ENCODE results near the gene KHDC4.

KHDC4 gene

GRCh38 chr1:155910621-155911121 is 23.5 kb downstream of the KHDC4 start:
- no peak for TF ChIP-seq CTCF (IDR thresholded peaks at IDR 0.05)
- H3K4me3 ChIP-seq, result peak overlapping the region; percentile 79 to 86
- H3K9me3 ChIP-seq, result no peaks in the 10 kb centered on the region
- peak overlapping the region; percentile 96 for H3K27ac ChIP-seq
- intact Hi-C loops (cut with DNase I; ENCODE audit: low total_unique reads), result no loop called here
- peaks cover 43 to 74% (median 45%) of the 10 kb centered on the region in 3 donors for H3K36me3 ChIP-seq
- H3K4me1 ChIP-seq, result peaks cover 0 to 43% (median 14%) of the 10 kb centered on the region in 4 donors
- peak in 1 of 2 donors; percentile 33 for DNase-seq
- H3K27me3 ChIP-seq, result no peaks in the 10 kb centered on the region

- intact Hi-C loops (cut with DNase I; ENCODE audit: low total_unique reads), result no loop called here
- Histone ChIP-seq H3K4me3 (peak overlapping the region; percentile 79 to 86), H3K9me3 (no peaks in the 10 kb centered on the region), H3K27me3 (no peaks in the 10 kb centered on the region), H3K27ac (peak overlapping the region; percentile 96), H3K36me3 (peaks cover 41 to 72% (median 45%) of the 10 kb centered on the region in 3 donors), H3K4me1 (peaks cover 0 to 37% (median 13%) of the 10 kb centered on the region in 4 donors)
- peak in 1 of 2 donors; percentile 25 for DNase-seq
- no peak for TF ChIP-seq CTCF (IDR thresholded peaks at IDR 0.05)
Observed at GRCh38 chr1:155909894-155910293, 24.3 kb downstream of the KHDC4 start.

- Histone ChIP-seq H3K4me3 (no peak overlapping the region), H3K9me3 (no peaks in the 10 kb centered on the region), H3K27ac (no peak overlapping the region), H3K27me3 (no peaks in the 10 kb centered on the region), H3K4me1 (peaks cover 0 to 8% (median under 1%) of the 10 kb centered on the region in 4 donors), H3K36me3 (peaks cover 83 to 98% (median 85%) of the 10 kb centered on the region in 3 donors)
- DNase-seq, result no peak
- no peak for TF ChIP-seq CTCF (IDR thresholded peaks at IDR 0.05)
- intact Hi-C loops (cut with DNase I; ENCODE audit: low total_unique reads), result no loop called here
Observed at GRCh38 chr1:155904261-155904660, 30.0 kb downstream of the KHDC4 start.

GRCh38 chr1:155900161-155900560 is 34.1 kb downstream of the KHDC4 start:
- no peaks in the 10 kb centered on the region for H3K27me3 ChIP-seq
- no peak for TF ChIP-seq CTCF (IDR thresholded peaks at IDR 0.05)
- no peaks in the 10 kb centered on the region for H3K9me3 ChIP-seq
- no peaks in the 10 kb centered on the region for H3K4me1 ChIP-seq
- DNase-seq, result no peak
- no peak overlapping the region for H3K27ac ChIP-seq
- intact Hi-C loops (cut with DNase I; ENCODE audit: low total_unique reads), result no loop called here
- peaks cover 65 to 87% (median 86%) of the 10 kb centered on the region in 3 donors for H3K36me3 ChIP-seq
- H3K4me3 ChIP-seq, result no peak overlapping the region

GRCh38 chr1:155899683-155900082 is 34.5 kb downstream of the KHDC4 start:
- intact Hi-C loops (cut with DNase I; ENCODE audit: low total_unique reads), result no loop called here
- no peak for DNase-seq
- H3K4me1 ChIP-seq, result no peaks in the 10 kb centered on the region
- no peak for TF ChIP-seq CTCF (IDR thresholded peaks at IDR 0.05)
- no peaks in the 10 kb centered on the region for H3K9me3 ChIP-seq
- no peak overlapping the region for H3K27ac ChIP-seq
- peaks cover 61 to 82% (median 81%) of the 10 kb centered on the region in 3 donors for H3K36me3 ChIP-seq
- H3K4me3 ChIP-seq, result no peak overlapping the region
- H3K27me3 ChIP-seq, result no peaks in the 10 kb centered on the region

GRCh38 chr1:155898888-155899287 is 35.3 kb downstream of the KHDC4 start:
- intact Hi-C loops (cut with DNase I; ENCODE audit: low total_unique reads), result no loop called here
- TF ChIP-seq CTCF (IDR thresholded peaks at IDR 0.05), result no peak
- H3K36me3 ChIP-seq, result peaks cover 53 to 74% (median 73%) of the 10 kb centered on the region in 3 donors

More at GRCh38 chr1:155898888-155899287, 35.3 kb downstream of the KHDC4 start:
- peaks cover 0 to 5% (median 2%) of the 10 kb centered on the region in 4 donors for H3K4me1 ChIP-seq
- H3K27ac ChIP-seq, result no peak overlapping the region
- H3K4me3 ChIP-seq, result no peak overlapping the region
- no peak for DNase-seq
- no peaks in the 10 kb centered on the region for H3K9me3 ChIP-seq
- no peaks in the 10 kb centered on the region for H3K27me3 ChIP-seq
